WERI-Rb-1 (cell line): Measurements from ENCODE around the gene ARHGAP10.

ENCODE experiments used
- DNase-seq: peaks from one replicate; pipeline ENCODE4 v3.0.0-alpha.2; 2020
- H3K27ac ChIP-seq: fragments of 250-450 bp; sonication (Bioruptor Pico); 2 replicates; pipeline ENCODE4 v1.5.1; 2020; ENCODE audit warnings: mild to moderate bottlenecking, moderate library complexity
- H3K27me3 ChIP-seq: fragments of 250-450 bp; sonication (Bioruptor Pico); 2 replicates; pipeline ENCODE4 v1.5.1; 2021; ENCODE audit warnings: mild to moderate bottlenecking, low read depth, moderate library complexity; ENCODE audit not compliant: insufficient read depth, severe bottlenecking
- H3K36me3 ChIP-seq: fragments of 250-450 bp; sonication (Bioruptor Pico); 2 replicates; pipeline ENCODE4 v1.5.1; 2020; ENCODE audit warnings: mild to moderate bottlenecking, moderate library complexity
- H3K4me3 ChIP-seq: 2 replicates; pipeline ENCODE4 v1.5.1; 2011; ENCODE audit warnings: low read depth, mild to moderate bottlenecking, control low read depth, low read length
- H3K9me3 ChIP-seq: fragments of 250-450 bp; sonication (Bioruptor Pico); 2 replicates; pipeline ENCODE4 v1.5.1; 2021; ENCODE audit warnings: mild to moderate bottlenecking, moderate library complexity; ENCODE audit not compliant: severe bottlenecking
- TF ChIP-seq, protein P1 (sequence below): IDR thresholded peaks from 2 replicates; pipeline ENCODE4 v1.5.1; 2011; ENCODE audit warnings: low read depth, mild to moderate bottlenecking, control low read depth, inconsistent platforms, low read length

The ARHGAP10 gene

GRCh38 chr4:148093065-148093464 lies 361.2 kb downstream of the ARHGAP10 start:
- TF ChIP-seq, protein P1, sequence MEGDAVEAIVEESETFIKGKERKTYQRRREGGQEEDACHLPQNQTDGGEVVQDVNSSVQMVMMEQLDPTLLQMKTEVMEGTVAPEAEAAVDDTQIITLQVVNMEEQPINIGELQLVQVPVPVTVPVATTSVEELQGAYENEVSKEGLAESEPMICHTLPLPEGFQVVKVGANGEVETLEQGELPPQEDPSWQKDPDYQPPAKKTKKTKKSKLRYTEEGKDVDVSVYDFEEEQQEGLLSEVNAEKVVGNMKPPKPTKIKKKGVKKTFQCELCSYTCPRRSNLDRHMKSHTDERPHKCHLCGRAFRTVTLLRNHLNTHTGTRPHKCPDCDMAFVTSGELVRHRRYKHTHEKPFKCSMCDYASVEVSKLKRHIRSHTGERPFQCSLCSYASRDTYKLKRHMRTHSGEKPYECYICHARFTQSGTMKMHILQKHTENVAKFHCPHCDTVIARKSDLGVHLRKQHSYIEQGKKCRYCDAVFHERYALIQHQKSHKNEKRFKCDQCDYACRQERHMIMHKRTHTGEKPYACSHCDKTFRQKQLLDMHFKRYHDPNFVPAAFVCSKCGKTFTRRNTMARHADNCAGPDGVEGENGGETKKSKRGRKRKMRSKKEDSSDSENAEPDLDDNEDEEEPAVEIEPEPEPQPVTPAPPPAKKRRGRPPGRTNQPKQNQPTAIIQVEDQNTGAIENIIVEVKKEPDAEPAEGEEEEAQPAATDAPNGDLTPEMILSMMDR, result no peak
- Histone ChIP-seq H3K27me3 (no peaks in the 10 kb centered on the region), H3K36me3 (no peaks in the 10 kb centered on the region), H3K4me3 (no peak overlapping the region), H3K27ac (no peak overlapping the region), H3K9me3 (no peaks in the 10 kb centered on the region)
- no peak for DNase-seq

DNA sequence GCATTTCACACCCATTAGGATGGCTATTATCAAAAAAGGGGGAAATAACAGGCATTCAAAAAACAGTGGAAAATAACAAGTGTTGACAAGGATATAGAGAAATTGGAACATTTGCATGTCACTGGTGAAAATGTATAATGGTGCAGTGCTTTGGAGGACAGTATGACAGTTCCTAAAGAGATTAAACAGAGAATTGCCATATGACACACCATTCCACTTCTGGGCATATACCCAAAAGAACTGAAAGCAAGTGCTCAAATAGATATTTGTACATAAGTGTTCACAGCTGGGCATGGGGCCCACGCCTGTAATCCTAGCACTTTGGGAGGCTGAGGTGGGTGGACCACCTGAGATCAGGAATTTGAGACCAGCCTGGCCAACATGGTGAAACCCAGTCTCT lies 362.3 kb downstream of the ARHGAP10 start:
- Histone ChIP-seq H3K36me3 (no peaks in the 10 kb centered on the region), H3K4me3 (no peak overlapping the region), H3K27ac (no peak overlapping the region), H3K9me3 (no peaks in the 10 kb centered on the region), H3K27me3 (no peaks in the 10 kb centered on the region)
- DNase-seq, result no peak
- TF ChIP-seq, protein P1, result no peak

GRCh38 chr4:148095346-148095923 lies 363.5 kb downstream of the ARHGAP10 start:
- TF ChIP-seq, protein P1, result no peak
- Histone ChIP-seq H3K36me3 (no peaks in the 10 kb centered on the region), H3K27me3 (no peaks in the 10 kb centered on the region), H3K9me3 (no peaks in the 10 kb centered on the region), H3K27ac (no peak overlapping the region), H3K4me3 (no peak overlapping the region)
- no peak for DNase-seq

DNA sequence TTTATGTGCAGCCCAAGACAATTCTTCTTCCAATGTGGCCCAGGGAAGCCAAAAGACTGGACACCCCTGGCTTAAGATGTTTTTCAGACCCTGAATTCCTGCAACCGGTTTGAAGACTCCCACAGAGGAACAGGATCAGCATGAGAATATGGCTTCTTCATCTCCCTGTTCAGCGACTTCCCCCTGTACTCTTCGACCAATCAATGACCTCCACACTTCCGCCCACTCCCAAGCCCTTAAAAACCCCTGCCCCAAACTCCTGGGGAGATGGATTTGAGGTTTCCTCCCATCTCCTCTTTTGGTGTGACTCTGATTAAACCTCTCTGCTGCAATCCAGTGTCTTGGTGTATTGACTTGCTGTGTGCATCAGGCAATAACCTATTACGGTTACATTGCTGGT lies 365.9 kb downstream of the ARHGAP10 start:
- H3K27me3 ChIP-seq, result no peaks in the 10 kb centered on the region
- no peak overlapping the region for H3K4me3 ChIP-seq
- DNase-seq, result no peak
- no peak overlapping the region for H3K27ac ChIP-seq
- TF ChIP-seq, protein P1, result no peak
- no peaks in the 10 kb centered on the region for H3K9me3 ChIP-seq
- no peaks in the 10 kb centered on the region for H3K36me3 ChIP-seq

DNA sequence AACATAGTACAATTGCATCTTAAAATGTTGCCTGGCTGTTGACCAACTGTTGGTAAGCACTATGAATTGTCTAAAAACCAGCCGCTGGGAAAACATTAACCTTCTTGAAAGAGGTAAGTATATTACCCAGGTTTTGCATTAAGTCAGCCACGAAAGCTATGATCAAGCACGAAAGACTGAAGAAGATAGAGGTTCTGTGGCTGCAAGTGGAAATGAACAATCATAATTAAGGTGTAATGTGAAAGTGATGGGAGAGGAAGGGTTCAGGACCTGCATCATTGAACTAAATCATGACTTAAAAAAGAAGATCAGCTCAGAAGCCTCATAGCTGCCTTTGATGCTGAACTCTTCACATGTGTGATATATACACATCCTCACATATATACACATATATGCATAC lies 369.3 kb downstream of the ARHGAP10 start:
- Histone ChIP-seq H3K36me3 (no peaks in the 10 kb centered on the region), H3K4me3 (no peak overlapping the region), H3K27me3 (no peaks in the 10 kb centered on the region), H3K27ac (no peak overlapping the region), H3K9me3 (no peaks in the 10 kb centered on the region)
- TF ChIP-seq, protein P1, result no peak
- no peak for DNase-seq

- H3K27me3 ChIP-seq, result no peaks in the 10 kb centered on the region
- H3K9me3 ChIP-seq, result no peaks in the 10 kb centered on the region
These were observed 369.9 kb downstream of the ARHGAP10 start for GRCh38 chr4:148101790-148102189.

More at GRCh38 chr4:148101790-148102189, 369.9 kb downstream of the ARHGAP10 start:
- no peaks in the 10 kb centered on the region for H3K36me3 ChIP-seq
- H3K27ac ChIP-seq, result no peak overlapping the region
- H3K4me3 ChIP-seq, result no peak overlapping the region
- DNase-seq, result no peak
- TF ChIP-seq, protein P1, result no peak
